Type B pancreatic cell (in vitro differentiated cells): Measurements from ENCODE around the gene DGKQ. TPM values are rescaled to one million over a fixed set of nuclear protein-coding genes. Genes with fewer than 3 reads are reported as not detected.

Source experiments
- DNase-seq: peaks from one replicate; pipeline ENCODE4 v3.0.0; 2021; ENCODE audit warnings: mixed read lengths; ENCODE audit not compliant: unreplicated experiment; ENCODE audit errors: extremely low spot score
- H3K27ac Mint-ChIP-seq: 2 replicates; pipeline ENCODE4 v1.8.0; 2021; ENCODE audit warnings: mild to moderate bottlenecking, mixed read lengths
- H3K27me3 Mint-ChIP-seq: 2 replicates; pipeline ENCODE4 v1.8.0; 2021; ENCODE audit warnings: mixed read lengths
- H3K36me3 Mint-ChIP-seq: 2 replicates; pipeline ENCODE4 v1.8.0; 2021; ENCODE audit warnings: mixed read lengths
- H3K4me1 Mint-ChIP-seq: one replicate; pipeline ENCODE4 v1.8.0; 2021; ENCODE audit warnings: mixed read lengths; ENCODE audit not compliant: unreplicated experiment
- H3K4me3 Mint-ChIP-seq: 2 replicates; pipeline ENCODE4 v1.8.0; 2021; ENCODE audit warnings: mild to moderate bottlenecking, mixed read lengths
- H3K9me3 Mint-ChIP-seq: 2 replicates; pipeline ENCODE4 v1.8.0; 2021; ENCODE audit warnings: mixed read lengths
- CTCF ChIP-seq: fragments of 200-600 bp; sonication (generic); conservative IDR thresholded peaks from 2 replicates; pipeline ENCODE4 v1.5.0; 2021; ENCODE audit warnings: antibody characterized with exemption, mild to moderate bottlenecking
- total RNA-seq: library from RNA; stranded (reverse); gene quantifications from 2 replicates; pipeline ENCODE4 v1.2.1, GENCODE V29; 2021; ENCODE audit warnings: low replicate concordance

Gene DGKQ
- total RNA-seq, 1 donor from 2014 or later = 17.0 TPM

- H3K4me3 Mint-ChIP-seq = no peak overlapping the region
- no peaks in the 10 kb centered on the region for H3K36me3 Mint-ChIP-seq
- no peak for TF ChIP-seq CTCF
- no peak overlapping the region for H3K27ac Mint-ChIP-seq
- H3K27me3 Mint-ChIP-seq = no peaks in the 10 kb centered on the region
- DNase-seq = peak; percentile 64
- H3K9me3 Mint-ChIP-seq = no peaks in the 10 kb centered on the region
- H3K4me1 Mint-ChIP-seq = no peaks in the 10 kb centered on the region
These were observed 21.5 kb downstream of the DGKQ start for GRCh38 chr4:951594-952468.

GRCh38 chr4:951186-951585 is 22.2 kb downstream of the DGKQ start:
- no peaks in the 10 kb centered on the region for H3K9me3 Mint-ChIP-seq
- peak; percentile 54 for DNase-seq
- H3K4me1 Mint-ChIP-seq = no peaks in the 10 kb centered on the region
- no peak for TF ChIP-seq CTCF
- H3K4me3 Mint-ChIP-seq = no peak overlapping the region
- no peaks in the 10 kb centered on the region for H3K36me3 Mint-ChIP-seq
- no peak overlapping the region for H3K27ac Mint-ChIP-seq
- H3K27me3 Mint-ChIP-seq = no peaks in the 10 kb centered on the region

- TF ChIP-seq CTCF = no peak
- Mint-ChIP-seq H3K9me3 (no peaks in the 10 kb centered on the region), H3K27ac (no peak overlapping the region), H3K4me3 (no peak overlapping the region), H3K27me3 (peaks cover 6% of the 10 kb centered on the region), H3K36me3 (no peaks in the 10 kb centered on the region), H3K4me1 (peaks cover 7% of the 10 kb centered on the region)
- DNase-seq = no peak
These were observed 23.0 kb downstream of the DGKQ start for GRCh38 chr4:950136-951020.

GRCh38 chr4:949656-950055 is 23.7 kb downstream of the DGKQ start:
- H3K4me1 Mint-ChIP-seq = peaks cover 11% of the 10 kb centered on the region
- no peak overlapping the region for H3K4me3 Mint-ChIP-seq

GRCh38 chr4:948936-949300 is 24.5 kb downstream of the DGKQ start:
- no peak for DNase-seq
- H3K36me3 Mint-ChIP-seq = no peaks in the 10 kb centered on the region
- no peaks in the 10 kb centered on the region for H3K9me3 Mint-ChIP-seq
- peaks cover 11% of the 10 kb centered on the region for H3K4me1 Mint-ChIP-seq
- peaks cover 14% of the 10 kb centered on the region for H3K27me3 Mint-ChIP-seq
- TF ChIP-seq CTCF = no peak
- no peak overlapping the region for H3K27ac Mint-ChIP-seq
- no peak overlapping the region for H3K4me3 Mint-ChIP-seq

More at GRCh38 chr4:949656-950055, 23.7 kb downstream of the DGKQ start:
- Mint-ChIP-seq H3K27me3 (peaks cover 13% of the 10 kb centered on the region), H3K36me3 (no peaks in the 10 kb centered on the region), H3K9me3 (no peaks in the 10 kb centered on the region), H3K27ac (no peak overlapping the region)
- no peak for TF ChIP-seq CTCF
- no peak for DNase-seq
